HG02884 (cell line): ENCODE data around the gene SPRY2.

Experiments used
- ATAC-seq: cut with Tn5 transposase; IDR thresholded peaks from one replicate; pipeline ENCODE4 v1.9.1; 2021; ENCODE audit warnings: mild to moderate bottlenecking, moderate library complexity; ENCODE audit not compliant: unreplicated experiment

SPRY2 gene

GRCh38 chr13:80314711-80315653 lies 25.9 kb downstream of the SPRY2 start:
- ATAC-seq = no peak

DNA sequence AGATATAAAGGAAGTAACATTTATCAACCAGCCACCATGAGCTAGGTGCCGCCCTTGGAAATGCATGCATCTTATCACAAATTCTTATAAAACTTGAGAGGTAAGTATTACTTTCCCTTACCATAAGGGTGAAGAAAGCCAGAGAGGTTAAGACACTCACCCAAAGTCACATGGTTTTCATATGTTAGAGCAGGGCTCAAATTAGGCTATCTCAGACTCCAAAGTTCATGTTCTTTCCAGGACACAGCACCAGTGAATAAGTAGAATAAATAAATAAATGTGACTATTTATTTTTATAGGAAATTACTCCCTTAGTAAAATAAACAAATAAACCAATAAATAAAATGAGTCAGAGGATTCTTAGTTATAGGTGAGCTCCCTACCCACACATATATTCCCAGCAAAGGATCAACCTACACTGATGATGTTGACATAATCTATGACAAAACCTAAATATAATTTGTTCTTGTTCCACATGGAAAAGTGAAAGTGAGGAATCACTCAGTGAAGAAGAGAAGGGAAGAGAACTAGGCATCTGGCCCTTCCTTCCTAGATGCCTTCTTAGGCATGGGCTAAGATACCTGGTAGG lies 27.2 kb downstream of the SPRY2 start:
- ATAC-seq = no peak

DNA sequence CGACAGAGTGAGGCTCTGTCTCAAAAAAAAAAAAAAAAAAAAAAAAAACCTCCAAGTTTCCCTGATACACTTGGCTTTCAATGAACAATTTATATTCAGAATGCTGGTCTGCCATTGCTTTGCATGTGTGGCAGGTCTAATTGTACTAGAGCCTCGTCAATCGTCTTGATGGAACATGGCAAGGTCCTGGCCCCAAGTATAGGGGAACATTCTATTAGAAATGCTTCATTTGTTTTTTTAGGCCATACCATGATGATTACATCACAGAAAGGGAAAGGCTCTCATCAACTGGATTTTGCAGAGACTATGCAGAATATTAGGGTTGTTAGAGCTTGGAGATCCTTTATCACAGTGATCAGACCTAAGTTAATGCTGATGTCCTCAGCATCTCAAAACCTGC lies 28.0 kb downstream of the SPRY2 start:
- ATAC-seq = no peak

DNA sequence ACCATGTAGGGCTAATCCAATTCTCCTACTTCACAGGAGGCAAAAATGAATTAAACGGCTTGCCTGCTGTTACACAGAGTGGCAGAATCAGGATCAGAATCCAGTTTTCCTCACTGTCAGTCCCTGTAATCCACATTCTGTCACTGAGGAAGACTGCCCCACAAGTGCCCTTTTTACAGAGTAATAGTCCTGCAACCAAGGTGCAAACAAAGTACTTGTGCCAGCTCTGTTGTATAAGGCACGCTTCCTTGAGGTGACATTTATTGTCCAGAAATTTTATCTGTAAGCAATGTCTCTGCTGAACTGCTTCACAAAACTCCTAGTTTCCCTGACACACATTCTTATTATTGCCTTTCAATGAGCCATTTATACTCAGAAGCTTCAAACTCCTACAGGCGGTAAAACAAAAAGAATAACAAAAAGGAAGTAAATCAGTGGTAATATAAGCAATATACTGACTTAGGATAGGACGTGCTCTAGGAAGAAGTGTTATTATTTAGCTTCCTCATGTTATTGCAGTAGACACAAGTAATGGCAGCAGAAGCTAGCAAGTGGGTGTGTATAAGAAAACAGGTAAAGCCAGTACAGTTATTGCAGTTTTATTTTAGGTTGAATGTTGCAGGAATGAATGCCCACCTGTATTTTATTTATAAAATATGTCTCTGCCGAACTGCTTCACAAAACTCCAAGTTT lies 28.8 kb downstream of the SPRY2 start:
- no peak for ATAC-seq

DNA sequence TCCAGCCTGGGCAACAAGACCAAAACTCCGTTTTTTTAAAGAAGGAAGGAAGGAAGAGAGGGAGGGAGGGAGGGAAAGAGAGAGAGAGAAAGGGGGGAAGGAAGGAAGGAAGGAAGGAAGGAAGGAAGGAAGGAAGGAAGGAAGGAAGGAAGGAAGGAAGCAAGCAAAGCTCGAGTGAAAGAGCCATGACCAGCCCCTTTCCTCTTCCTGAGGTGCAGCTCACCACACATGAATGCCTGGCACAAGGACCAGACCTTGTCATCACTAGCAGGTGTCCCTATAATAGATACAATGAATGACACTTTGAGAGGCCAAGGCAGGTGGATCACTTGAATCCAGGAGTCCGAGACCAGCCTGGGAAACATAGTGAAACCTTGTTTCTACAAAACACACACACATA lies 31.0 kb downstream of the SPRY2 start:
- no peak for ATAC-seq

DNA sequence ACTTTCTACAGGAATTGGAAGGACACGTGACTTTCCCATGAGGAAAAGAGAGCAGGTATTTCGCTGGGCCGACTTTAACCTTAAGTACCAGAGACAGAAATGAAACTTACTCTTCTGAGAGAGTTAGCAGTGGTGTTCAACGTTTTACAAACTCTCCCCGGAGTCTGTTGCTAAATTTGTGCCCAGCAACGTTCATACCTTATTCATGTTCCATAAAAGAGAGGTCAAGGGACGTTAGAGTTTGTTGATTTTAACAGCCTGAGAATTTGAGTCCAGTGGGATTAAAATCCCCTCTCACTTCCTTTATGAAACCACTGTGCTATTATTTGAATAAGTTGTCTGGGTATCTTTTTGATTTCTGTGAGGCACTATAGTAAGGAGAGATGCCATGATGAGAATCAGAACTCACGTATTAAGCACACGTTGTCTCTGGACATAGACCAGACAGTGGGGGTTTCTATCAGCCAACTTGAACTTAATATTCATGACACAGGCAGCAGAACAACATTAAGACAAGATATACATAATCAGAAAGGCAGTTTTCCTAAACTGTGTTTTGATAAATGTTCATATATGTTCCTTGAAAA lies 33.4 kb downstream of the SPRY2 start:
- no peak for ATAC-seq

- ATAC-seq = no peak
These were observed 34.5 kb downstream of the SPRY2 start for GRCh38 chr13:80306337-80306972.

DNA sequence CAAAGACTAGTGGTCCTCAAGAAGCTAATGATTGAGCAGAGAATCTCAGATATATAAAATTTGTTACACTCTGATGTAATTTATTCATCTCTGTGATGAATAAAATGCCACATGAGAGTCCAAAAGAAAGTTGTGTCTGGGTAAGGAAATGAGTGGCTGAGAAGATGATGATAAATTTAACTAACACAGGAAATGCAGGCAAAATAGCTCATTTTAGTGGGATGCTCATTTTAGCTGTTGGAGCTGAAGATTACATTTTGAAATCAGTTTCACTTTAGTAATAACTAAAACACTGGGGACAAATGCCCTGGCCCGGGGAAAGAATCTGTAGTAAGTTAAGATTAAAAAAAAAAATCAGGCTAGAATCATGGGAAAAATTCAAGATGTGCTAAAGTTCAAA lies 35.2 kb downstream of the SPRY2 start:
- ATAC-seq = no peak

GRCh38 chr13:80303225-80303811 lies 37.6 kb downstream of the SPRY2 start:
- no peak for ATAC-seq

GRCh38 chr13:80299046-80299445 lies 41.9 kb downstream of the SPRY2 start:
- ATAC-seq = no peak

GRCh38 chr13:80297503-80297902 lies 43.4 kb downstream of the SPRY2 start:
- no peak for ATAC-seq

DNA sequence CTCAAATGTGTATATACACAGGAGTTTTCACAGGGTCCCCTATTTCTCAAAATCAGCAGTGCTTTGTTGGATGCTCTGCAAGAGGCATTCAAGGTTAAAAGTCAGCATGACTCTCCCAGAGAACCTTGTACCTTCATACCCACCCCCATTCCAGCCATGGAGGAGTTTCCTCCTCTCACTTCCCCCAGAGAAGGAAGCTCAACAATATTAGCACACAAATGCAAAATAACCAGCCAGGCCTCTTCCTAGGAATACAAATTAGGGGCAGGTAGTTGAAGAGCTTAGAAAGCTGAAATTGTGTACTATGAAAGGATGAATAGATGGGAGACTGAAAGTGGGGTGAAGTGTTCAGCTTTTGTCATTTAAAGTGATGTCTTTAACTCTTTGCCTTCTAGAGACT lies 43.8 kb downstream of the SPRY2 start:
- no peak for ATAC-seq

GRCh38 chr13:80296638-80297037 lies 44.3 kb downstream of the SPRY2 start:
- ATAC-seq = no peak

DNA sequence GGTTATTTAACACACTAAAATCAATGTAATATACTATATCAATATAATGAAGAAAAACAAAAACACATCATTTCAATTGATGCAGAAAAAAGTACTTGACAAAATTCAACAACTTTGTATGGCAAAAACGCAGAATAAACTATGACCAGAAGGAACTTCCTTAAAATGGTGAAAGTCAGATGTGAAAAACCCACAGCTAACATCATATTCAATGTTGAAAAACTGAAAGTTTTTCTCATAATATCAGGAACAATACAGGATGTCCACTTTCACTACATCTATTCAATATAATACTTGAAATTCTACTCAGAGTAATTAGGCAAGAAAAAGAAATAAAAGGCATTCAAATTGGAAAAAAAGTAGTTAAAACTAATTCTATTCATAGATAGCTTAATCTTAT lies 50.3 kb downstream of the SPRY2 start:
- ATAC-seq = no peak
